Measurements from ENCODE around the gene SLC16A3. TPM values are rescaled to one million over a fixed set of nuclear protein-coding genes. Genes with fewer than 3 reads are reported as not detected.

The SLC16A3 gene
- total RNA-seq, 1 donor from 2014 or later = 8.5 TPM

DNA sequence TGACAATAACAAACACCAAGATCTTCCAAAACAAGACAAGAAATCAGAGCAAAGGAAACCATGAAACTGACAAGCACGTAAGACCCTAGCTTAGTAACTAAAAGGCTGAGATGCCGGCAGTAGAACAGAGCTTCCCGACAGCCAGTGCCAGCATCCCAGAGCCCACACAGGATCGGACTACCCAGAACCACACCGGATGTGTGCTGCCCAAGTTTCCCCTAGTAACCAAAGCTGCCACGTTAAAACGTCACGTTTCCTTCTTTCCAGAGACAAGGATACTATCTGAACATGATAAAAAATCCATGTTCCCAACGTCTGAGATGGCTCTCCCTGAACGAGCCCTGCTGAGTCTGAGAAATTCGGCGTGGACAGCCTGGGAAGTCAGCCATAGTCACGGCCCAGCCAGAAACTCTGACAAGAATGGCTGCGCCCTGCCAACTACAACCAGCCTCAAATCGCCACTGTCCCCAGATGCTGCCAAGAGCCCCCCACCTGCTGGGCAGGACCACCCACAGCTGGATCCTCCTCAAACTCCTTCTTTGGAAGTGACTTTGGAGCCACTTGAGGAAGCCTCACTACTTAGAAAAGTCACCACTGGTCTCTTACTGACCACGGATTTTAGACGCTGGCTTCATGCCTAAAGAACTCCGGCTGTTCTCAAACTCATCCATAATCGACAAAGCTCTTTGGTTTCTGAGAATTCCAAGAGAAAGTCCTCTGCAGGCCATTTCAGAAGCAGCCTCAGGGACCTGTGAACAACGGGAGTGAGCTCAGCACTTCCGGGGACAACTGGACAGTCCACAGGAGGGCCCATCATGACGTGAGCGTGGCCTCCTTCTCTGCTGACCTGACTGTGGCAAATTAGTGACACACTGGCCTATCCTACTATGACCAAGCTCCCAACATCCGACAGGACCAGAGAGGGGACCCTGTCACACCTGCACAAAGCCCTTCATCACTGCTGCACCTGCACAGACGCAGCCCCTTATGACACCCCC, 32.9 kb upstream of the SLC16A3 start:
- peak overlapping the region; percentile 2 for H3K4me3 ChIP-seq
- H3K9me3 ChIP-seq (replicated peaks) = no peaks in the 10 kb centered on the region
- no peaks in the 10 kb centered on the region for H3K27me3 ChIP-seq (ENCODE audit: low read depth)
- TF ChIP-seq, protein P1, sequence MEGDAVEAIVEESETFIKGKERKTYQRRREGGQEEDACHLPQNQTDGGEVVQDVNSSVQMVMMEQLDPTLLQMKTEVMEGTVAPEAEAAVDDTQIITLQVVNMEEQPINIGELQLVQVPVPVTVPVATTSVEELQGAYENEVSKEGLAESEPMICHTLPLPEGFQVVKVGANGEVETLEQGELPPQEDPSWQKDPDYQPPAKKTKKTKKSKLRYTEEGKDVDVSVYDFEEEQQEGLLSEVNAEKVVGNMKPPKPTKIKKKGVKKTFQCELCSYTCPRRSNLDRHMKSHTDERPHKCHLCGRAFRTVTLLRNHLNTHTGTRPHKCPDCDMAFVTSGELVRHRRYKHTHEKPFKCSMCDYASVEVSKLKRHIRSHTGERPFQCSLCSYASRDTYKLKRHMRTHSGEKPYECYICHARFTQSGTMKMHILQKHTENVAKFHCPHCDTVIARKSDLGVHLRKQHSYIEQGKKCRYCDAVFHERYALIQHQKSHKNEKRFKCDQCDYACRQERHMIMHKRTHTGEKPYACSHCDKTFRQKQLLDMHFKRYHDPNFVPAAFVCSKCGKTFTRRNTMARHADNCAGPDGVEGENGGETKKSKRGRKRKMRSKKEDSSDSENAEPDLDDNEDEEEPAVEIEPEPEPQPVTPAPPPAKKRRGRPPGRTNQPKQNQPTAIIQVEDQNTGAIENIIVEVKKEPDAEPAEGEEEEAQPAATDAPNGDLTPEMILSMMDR (IDR thresholded peaks at IDR 0.05; ENCODE audit: borderline replicate concordance) = no peak
- DNase-seq = no peak
- peak overlapping the region; percentile 43 for H3K27ac ChIP-seq (replicated peaks)
- intact Hi-C loops (cut with micrococcal nuclease) = no loop called here
- H3K4me1 ChIP-seq = no peaks in the 10 kb centered on the region
- peaks cover 49% of the 10 kb centered on the region for H3K36me3 ChIP-seq

DNA sequence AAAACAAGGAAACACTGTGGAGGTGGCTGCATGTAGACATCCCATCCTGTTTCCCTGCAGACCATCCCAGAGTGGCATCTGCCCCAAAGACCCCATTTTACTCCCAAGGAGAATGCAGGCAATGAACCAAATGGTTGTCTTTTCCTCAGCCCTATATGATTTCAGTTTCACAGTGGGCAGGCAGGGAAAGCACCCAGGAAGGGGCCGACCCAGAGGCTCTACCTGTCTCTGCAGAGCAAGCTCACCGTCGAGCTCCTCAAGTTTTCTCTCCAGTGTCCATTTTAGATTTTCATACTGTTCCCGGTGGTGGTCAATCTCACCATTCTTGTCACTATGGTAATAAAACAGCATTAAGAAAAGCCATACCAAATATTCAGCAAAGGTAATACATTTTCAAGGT, 30.8 kb upstream of the SLC16A3 start:
- no peak for DNase-seq
- intact Hi-C loops (cut with micrococcal nuclease) = no loop called here
- H3K36me3 ChIP-seq = peaks cover 37% of the 10 kb centered on the region

DNA sequence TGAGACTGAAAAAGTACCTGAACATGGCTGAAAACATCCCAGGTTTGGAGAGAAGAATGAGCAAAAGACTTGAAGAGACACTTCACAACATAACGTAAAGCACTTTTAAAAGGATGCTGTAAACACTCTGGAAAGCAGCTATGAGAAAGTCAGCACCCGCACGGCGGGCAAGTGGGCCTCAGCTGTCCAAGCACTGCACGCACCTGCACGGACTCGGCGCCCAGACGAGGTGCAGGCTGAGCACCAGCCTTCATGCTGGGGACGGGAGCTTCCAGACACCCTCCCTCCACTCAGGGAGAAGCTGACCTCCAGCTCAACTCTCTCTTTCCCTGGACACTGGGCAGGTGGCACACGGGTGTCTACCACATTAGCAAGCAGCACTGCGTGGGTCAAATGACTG, 29.3 kb upstream of the SLC16A3 start:
- Histone ChIP-seq H3K4me1 (no peaks in the 10 kb centered on the region), H3K4me3 (no peak overlapping the region), H3K36me3 (peaks cover 26% of the 10 kb centered on the region), H3K27ac (replicated peaks) (no peak overlapping the region), H3K27me3 (ENCODE audit: low read depth) (no peaks in the 10 kb centered on the region), H3K9me3 (replicated peaks) (no peaks in the 10 kb centered on the region)
- no peak for DNase-seq
- TF ChIP-seq, protein P1 (IDR thresholded peaks at IDR 0.05; ENCODE audit: borderline replicate concordance) = no peak
- intact Hi-C loops (cut with micrococcal nuclease) = no loop called here

More for the DNA sequence above, 30.8 kb upstream of the SLC16A3 start:
- H3K4me1 ChIP-seq = no peaks in the 10 kb centered on the region
- no peak overlapping the region for H3K27ac ChIP-seq (replicated peaks)
- H3K27me3 ChIP-seq (ENCODE audit: low read depth) = no peaks in the 10 kb centered on the region
- TF ChIP-seq, protein P1 (IDR thresholded peaks at IDR 0.05; ENCODE audit: borderline replicate concordance) = no peak
- no peak overlapping the region for H3K4me3 ChIP-seq
- no peaks in the 10 kb centered on the region for H3K9me3 ChIP-seq (replicated peaks)

DNA sequence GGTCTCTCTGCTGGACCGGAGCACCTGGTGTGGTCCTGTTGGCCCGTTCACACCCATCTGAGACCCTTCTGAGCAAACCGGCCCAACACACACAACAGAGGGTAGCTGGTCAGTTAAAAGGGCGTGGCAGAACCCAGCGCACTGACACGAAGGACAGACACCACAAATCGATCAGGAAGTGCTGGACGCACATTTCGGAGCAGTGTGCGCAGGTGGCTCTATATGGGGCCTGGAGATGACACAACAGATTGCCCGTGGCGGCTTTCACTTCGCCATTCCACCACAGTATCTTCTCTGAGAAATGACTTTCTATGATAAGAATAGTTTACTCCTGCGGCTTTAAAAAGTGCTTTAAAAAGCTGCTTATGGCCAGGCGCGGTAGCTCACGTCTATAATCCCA, 28.7 kb upstream of the SLC16A3 start:
- H3K27me3 ChIP-seq (ENCODE audit: low read depth) = no peaks in the 10 kb centered on the region
- TF ChIP-seq, protein P1 (IDR thresholded peaks at IDR 0.05; ENCODE audit: borderline replicate concordance) = no peak
- intact Hi-C loops (cut with micrococcal nuclease) = no loop called here
- H3K4me3 ChIP-seq = no peak overlapping the region
- H3K36me3 ChIP-seq = peaks cover 19% of the 10 kb centered on the region
- H3K4me1 ChIP-seq = peaks cover 1% of the 10 kb centered on the region
- DNase-seq = no peak
- no peaks in the 10 kb centered on the region for H3K9me3 ChIP-seq (replicated peaks)
- no peak overlapping the region for H3K27ac ChIP-seq (replicated peaks)

DNA sequence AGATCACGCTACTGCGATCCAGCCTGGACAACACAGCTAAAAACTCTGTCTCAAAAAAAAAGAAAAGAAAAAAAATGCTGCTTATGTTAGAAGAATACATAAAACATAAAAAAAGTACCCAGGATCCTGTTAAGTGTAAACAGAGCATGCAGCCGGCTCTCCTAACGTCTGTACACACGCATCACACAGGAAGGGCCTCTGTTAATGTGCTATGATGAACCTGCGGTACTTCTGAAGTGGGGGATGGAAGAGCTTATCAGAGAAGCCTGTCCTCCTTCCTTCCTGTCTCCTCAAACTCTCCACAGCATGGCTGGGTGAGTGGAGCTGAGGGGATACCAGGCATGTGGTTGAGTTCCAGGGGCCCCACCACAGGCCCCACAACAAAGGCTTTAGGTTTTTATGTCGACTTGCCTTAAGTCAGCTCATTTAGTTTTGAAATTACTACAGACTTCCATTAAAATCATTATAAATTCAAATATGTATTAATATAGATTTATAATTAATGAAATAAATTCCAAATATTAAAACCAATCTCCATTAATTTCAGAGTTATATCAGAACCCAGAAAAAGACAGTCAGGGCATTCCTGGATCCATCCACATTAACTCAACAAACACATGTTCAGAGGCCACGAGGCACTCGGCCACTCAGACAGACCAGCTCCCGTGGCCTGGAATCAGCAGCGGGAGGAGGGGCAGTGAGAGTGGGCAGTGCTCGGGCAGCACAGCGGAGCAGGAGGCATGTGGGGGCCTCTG, 27.9 kb upstream of the SLC16A3 start:
- H3K27ac ChIP-seq (replicated peaks) = no peak overlapping the region
- no peaks in the 10 kb centered on the region for H3K27me3 ChIP-seq (ENCODE audit: low read depth)
- intact Hi-C loops (cut with micrococcal nuclease) = no loop called here
- H3K4me3 ChIP-seq = no peak overlapping the region
- TF ChIP-seq, protein P1 (IDR thresholded peaks at IDR 0.05; ENCODE audit: borderline replicate concordance) = no peak
- H3K9me3 ChIP-seq (replicated peaks) = no peaks in the 10 kb centered on the region
- H3K36me3 ChIP-seq = peaks cover 18% of the 10 kb centered on the region
- peaks cover 9% of the 10 kb centered on the region for H3K4me1 ChIP-seq
- no peak for DNase-seq
